HG02623 (cell line): ENCODE measurements around the gene CENPB.

Source experiments
- ATAC-seq: cut with Tn5 transposase; IDR thresholded peaks from one replicate; pipeline ENCODE4 v1.9.1; 2021; ENCODE audit warnings: moderate library complexity; ENCODE audit not compliant: unreplicated experiment

Gene CENPB

DNA sequence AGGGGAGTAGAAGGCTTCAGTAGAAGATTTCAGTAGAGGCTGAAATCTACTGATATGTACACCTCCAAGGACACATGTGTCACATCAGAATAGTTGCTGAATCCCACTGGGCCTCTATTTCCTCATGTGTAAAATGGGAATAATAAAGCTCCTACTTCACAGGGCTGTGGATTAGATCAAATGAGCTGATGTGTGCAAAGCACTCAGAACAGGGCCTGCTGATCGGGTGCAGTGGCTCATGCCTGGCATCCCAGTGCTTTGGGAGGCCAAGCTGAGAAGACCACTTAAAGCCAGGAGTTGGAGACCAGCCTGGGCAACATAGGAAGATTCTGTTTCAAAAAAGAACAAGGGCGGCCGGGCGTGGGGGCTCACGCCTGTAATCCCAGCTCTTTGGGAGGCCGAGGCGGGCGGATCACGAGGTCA lies 25.7 kb upstream of the CENPB start:
- ATAC-seq, result no peak

DNA sequence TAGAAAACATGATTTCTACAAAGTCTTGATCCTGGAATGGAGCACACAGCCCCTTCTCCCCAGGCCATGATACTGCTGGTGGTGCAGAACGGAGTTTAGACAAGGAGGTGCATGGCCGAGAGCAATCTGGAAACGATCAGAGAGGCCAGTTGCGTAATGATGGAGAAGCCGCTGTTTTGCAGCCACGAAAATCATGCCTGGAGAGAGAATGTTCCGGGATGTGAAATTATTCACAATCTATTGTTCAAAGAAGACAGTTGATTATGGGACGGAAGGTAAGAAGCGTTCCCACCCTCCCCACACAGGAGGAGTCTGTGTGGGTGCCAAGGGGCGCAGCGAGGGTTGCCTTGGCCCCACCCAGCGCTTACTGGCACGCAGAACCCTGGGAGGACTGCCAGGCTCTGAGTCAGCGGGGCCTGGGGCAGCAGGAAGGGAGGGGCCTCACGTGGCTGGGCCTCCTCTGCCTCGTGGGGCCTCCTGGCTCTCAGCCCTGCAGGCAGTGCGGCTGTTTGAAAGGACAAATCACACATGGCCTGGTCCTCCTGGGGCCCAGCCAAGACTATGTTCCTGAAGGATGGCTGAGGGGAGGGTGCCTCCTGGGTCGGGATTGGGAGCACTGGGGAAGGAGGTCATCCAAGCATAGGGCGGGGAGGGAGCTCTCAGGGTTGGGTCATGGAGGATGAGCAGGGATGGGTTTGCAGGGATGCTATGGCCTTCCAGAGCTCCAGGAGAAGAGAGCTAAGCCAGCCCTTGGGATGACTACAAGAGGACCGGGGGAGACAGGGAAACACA lies 25.1 kb upstream of the CENPB start:
- no peak for ATAC-seq

DNA sequence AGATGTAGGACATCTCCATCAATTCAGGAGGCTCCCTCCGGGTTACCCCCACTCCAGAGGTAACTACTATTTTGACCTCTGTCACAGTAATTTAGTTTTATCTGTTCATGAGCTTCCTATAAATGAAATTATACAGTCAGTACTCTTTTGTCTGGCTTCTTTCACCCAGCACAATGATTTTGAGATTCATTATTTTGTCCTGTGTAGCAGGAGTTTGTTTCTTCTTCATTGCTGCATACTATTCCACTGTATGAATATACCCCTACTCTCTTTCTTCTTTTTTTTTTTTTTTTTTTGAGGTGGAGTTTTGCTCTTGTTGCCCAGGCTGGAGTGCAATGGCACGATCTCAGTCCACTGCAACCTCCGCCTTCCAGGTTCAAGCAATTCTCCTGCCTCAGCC lies 22.0 kb upstream of the CENPB start:
- no peak for ATAC-seq

DNA sequence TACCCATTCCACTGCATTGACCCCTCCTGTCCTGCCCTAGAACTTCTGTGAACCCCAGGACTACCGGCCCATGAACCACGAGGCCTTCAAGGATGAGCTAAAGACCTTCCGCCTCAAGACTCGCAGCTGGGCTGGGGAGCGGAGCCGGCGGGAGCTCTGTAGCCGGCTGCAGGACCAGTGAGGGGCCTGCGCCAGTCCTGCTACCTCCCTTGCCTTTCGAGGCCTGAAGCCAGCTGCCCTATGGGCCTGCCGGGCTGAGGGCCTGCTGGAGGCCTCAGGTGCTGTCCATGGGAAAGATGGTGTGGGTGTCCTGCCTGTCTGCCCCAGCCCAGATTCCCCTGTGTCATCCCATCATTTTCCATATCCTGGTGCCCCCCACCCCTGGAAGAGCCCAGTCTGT lies 18.2 kb upstream of the CENPB start:
- no peak for ATAC-seq

DNA sequence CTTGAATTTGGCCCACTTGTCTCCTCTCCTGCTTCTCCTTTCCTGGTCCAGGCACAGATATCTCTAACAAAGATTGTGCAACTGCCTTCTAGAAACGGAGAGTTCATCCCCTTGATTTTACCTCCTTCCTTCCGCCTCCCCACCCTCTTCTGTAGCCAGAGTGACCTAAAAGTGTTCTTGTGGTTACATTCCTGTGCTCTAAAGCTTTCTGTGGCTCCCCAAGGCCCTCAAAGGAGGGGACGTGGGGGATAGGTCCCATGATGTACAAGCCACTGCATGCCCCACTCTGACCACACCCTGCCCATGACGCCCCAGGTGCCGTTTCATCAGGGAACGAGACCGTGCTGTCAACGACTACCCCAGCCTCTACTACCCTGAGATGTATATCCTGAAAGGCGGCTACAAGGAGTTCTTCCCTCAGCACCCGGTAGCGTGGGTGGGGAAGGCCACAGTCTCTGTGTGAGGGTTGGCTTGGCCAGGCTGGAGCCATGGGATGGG lies 17.8 kb upstream of the CENPB start:
- no peak for ATAC-seq

DNA sequence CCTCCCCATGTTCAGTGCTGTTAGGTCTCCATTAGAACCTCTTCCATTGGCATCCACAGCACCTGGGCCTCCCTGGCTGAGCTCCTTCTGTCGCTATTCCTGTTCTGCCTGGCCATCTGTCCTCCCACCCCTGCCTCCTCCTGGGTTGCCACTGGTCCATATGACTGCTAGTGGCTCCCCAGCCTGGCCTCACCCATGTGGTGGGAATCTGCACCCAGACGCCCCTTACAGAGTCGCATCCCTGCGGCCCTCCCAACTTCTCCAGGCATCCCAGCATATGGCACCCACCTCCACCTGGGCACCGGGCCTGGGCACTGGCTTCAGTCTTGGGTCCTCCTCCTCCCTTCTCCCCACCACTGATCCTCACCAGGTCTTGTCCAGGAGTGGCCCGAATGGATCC lies 17.3 kb upstream of the CENPB start:
- no peak for ATAC-seq

DNA sequence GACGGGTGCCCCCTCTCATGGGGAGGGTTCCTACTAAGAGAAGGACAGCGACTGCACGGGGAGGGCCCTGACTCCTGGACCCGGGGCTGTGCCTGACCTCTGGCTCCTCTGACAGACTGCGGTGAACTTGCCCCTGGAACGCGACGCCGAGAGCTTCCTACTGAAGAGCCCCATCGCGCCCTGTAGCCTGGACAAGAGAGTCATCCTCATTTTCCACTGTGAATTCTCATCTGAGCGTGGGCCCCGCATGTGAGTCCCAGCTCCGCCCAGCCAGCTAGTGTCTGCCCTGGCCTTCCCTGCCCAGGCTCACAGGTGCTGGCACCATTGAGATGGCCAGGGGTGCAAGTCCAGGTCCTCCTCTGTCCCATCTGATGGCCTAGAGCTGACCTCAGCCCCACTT lies 16.7 kb upstream of the CENPB start:
- no peak for ATAC-seq

DNA sequence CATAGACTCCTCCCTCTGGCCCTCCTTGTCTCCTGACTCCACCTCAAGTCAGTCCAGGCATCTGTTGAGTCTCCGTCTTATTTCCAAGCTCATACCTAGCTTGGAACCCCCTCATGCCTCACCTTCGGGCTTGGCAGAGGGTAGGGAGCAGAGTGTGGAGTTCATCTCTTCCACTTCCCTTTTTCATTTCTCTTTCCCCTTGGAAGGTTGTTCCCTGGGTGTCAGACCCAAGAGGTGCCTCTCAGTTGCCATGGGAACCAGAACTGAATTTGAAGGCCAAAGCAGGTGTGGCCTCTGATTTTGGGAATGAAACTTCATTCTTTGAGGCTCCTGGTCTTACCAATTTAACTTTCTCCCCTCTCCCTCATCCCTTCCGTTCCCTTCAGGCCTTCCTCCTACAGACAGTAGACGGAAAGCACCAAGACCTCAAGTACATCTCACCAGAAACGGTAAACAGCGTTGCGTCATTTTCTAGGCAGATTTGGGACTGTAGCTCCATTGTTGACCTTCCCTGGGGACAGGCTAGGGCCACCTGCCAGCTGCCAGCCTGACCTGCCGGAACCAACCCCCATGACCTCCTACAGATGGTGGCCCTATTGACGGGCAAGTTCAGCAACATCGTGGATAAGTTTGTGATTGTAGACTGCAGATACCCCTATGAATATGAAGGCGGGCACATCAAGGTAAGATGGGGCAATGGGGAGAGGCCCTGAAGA lies 16.1 kb upstream of the CENPB start:
- no peak for ATAC-seq

DNA sequence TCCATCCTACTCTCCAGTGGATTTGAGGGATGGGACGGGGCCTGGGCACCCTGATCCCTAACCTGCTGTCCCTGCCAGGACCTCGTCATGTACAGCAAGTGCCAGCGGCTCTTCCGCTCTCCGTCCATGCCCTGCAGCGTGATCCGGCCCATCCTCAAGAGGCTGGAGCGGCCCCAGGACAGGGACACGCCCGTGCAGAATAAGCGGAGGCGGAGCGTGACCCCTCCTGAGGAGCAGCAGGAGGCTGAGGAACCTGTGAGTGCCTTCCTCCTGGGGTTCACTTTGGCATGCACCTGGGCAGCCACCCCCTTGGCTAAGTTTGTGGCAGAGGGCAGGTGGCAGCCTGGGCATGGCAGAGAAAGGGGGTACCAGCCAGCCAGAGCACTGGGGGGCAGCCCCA lies 15.3 kb upstream of the CENPB start:
- ATAC-seq, result no peak

DNA sequence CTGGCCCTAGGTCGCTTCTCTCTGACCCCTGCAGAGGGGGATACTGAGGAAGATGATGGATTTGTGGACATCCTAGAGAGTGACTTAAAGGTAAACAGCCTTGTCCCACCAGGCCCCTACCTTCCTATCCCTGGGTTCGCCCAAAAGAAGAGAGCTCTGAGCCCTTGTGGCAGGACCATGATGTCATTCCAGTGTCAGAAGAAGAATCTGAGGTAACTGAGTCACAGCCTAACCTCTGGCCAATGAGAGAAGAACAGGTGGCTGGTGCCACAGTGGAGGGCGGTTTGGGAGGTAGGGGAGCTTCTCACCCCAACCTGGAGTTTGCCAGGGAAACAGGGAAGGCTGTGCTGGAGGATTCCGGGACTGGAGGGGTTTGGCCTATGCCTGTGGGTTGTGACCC lies 14.8 kb upstream of the CENPB start:
- ATAC-seq, result no peak

DNA sequence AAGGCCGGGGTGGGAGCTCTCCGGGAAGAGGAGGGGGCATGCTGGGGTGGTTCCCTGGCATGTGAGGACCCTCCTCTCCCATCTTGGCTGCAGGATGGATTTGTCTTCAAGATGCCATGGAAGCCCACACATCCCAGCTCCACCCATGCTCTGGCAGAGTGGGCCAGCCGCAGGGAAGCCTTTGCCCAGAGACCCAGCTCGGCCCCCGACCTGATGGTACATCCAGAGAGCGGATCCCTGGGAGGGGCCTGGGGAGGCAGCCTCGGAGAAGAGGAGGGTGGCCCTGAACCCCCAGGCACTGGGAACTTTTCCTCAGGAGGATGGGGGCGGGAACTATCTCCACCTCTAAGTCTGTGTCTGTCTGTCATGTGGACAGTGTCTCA lies 14.3 kb upstream of the CENPB start:
- ATAC-seq, result no peak

DNA sequence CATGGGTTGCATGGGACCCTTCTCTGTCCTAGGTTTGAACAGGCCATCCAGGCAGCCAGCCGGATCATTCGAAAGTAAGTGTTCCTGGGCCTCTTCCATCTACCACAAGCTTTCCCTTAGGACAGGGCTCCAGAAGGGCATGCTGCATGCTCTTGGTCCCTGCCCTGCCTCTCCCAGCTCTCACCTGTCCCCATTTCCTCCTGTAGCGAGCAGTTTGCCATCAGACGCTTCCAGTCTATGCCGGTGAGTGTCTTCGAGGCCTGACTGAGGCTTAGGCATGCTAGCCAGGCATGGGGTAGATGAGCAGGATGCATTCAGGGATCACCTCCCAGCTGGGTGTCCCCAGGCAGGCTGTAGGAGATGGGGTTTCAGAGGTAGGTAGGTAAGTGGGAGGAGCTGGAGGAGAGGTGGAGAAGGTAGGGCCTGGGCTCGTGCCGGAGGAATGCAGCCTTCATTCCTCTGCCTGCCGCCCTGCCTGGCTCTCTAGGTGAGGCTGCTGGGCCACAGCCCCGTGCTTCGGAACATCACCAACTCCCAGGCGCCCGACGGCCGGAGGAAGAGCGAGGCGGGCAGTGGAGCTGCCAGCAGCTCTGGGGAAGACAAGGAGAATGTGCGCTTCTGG lies 13.8 kb upstream of the CENPB start:
- ATAC-seq, result no peak

DNA sequence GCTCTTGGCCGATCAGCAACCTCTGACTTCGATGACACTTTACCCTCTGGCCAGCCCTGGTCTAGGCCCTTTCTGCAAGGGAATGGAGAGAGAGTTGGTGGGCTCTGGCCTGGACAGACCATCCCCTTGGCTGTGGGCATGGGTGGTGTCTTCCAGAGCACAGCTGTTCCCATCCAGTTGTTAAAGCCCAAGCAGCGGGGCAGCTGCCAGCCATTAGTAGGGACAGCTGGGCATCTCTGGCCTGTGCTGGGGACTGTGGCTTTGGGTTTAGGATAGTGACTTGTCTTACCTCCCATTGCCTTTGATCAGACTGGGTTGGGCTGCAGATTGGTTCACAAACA lies 12.3 kb upstream of the CENPB start:
- no peak for ATAC-seq

DNA sequence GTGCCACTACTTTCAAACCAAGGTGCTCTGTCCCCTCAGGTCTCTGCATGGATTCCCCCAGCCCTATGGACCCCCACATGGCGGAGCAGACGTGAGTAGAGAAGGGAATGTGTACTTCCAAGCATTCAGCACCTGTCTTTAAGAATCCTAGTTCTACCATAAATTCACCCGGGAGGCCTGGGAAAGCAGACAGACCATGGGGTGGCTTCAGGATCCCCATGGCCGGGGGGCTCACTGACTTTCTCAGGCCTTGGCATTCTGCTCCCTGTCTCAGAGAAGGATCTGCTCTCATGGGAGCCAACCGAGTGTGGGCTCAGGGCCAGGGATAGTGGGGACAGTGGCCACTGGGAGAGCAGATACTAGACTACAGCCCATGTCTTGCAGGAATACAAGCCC lies 11.8 kb upstream of the CENPB start:
- ATAC-seq, result no peak

DNA sequence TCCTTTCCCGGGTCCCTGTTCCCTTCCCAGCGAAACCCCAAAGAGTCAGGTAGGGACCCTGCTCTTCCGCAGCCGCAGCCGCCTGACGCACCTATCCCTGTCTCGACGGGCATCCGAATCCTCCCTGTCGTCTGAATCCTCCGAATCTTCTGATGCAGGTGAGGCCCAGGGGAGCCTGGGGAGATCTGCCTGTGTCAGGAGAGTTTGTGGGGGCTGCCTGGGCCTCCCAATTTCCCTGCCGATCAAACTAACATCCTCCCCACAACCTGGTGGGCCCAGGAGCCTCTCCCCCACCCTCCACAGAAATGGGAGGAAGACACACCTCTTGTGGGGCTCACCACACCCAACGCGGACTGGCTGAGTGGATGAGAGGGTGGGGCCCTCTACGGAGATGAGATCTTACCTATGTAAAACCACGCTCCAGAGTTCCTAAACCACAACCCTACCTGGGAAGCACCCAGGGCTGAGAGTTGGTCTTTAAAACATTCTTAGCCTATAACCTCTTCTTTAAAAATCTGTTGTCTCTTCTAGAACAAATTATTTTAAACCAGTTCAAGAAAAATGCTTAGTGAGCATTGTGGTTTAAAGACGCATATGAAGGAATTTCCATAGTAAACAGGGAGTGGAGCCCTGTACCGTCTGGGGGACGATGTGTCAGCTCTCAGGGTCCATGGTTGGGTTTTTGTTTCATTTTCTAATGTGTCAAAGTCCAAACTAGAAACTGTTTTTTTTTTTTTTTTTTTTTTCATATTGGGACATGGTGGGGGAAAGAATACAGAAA lies 11.2 kb upstream of the CENPB start:
- ATAC-seq, result no peak

DNA sequence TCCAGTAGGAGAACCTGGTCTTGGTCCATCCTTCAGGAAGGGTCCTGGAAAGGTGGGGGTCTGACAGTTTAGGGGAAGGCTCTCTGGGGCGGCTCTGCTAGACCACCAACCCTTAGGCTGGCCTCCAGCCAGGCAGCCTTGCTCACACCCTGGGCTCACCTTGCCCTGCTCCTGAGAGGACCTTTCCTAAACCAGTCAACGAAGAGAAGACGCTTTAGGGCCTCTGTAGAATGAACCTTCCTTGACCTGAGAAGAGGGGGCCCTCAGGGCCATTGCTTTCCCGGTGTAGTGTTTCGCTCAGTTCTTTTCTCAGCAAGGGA lies 10.6 kb upstream of the CENPB start:
- no peak for ATAC-seq

DNA sequence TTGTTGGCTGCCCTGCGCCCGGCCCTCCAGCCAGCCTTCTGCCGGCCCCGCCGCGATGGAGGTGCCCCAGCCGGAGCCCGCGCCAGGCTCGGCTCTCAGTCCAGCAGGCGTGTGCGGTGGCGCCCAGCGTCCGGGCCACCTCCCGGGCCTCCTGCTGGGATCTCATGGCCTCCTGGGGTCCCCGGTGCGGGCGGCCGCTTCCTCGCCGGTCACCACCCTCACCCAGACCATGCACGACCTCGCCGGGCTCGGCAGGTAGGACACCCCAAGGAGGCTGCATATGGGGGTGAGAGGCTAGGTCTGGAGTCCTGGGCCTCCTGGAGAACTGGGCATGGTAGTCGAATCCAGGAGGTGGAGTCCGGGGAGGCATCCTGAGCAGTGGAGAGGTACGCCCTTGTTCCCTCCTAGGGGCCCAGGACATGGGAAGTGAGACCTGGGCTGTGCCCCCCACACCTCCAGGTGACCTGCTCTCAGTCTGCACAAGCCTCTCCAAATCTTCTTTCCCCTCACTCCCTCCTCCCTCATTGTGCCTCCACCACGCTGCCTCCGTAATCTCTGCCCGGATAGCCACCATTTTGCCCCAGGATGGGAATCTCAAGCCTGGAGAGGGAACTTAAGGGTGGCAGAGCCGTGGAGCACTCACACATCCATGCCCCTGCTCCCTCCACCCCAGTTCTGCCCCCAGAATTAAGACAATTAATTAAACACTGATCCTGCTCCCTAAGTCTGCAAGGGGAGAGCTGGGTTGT lies 10.1 kb upstream of the CENPB start:
- ATAC-seq, result no peak

DNA sequence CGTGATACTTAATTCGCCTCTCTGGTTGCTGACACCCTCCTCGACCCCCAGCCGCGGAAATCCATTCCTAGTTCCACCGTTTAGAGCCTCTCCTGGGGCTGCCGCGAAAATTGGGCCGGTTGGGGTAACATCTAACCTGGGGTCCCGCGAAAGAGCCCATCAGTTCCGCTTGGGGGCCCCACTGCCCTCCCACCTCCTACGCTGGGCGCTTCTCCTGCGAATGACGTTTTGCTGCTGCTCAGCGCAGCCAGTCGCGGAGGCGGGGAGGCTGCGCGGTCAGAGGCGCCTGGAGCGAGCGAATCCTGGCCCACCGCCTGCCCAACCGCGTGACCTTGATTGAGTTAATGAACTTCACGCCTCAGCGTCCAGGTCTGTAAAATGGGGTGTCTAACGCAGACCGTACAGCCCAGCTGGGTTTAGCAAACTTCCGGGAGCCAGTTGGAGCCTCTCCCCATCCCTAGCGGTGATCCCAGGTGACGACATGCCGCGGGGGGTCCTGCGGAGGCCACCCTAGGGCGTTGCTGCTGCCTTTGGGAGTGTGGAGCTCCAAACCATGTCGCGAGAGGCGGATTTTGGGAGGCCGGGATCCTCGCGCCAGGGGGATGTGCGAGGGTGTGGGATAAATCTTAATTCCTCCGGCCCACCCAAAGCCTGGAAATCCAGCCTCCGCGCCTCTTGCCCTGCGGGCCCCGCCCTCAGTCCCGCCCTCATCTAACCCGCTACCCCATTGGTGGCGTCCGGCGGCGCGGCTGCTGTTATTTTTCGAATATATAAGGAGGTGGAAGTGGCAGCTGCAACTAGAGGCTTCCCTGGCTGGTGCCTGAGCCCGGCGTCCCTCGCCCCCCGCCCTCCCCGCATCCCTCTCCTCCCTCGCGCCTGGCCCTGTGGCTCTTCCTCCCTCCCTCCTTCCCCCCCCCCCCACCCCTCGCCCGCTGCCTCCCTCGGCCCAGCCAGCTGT lies 9.2 kb upstream of the CENPB start, which contains the start of gene CDC25B:
CDC25B (plus strand) TSS at position 800 of the 958 bp plus-strand sequence. CDS start 222 bp downstream, outside the sequence.
- ATAC-seq, result peak; percentile 74

DNA sequence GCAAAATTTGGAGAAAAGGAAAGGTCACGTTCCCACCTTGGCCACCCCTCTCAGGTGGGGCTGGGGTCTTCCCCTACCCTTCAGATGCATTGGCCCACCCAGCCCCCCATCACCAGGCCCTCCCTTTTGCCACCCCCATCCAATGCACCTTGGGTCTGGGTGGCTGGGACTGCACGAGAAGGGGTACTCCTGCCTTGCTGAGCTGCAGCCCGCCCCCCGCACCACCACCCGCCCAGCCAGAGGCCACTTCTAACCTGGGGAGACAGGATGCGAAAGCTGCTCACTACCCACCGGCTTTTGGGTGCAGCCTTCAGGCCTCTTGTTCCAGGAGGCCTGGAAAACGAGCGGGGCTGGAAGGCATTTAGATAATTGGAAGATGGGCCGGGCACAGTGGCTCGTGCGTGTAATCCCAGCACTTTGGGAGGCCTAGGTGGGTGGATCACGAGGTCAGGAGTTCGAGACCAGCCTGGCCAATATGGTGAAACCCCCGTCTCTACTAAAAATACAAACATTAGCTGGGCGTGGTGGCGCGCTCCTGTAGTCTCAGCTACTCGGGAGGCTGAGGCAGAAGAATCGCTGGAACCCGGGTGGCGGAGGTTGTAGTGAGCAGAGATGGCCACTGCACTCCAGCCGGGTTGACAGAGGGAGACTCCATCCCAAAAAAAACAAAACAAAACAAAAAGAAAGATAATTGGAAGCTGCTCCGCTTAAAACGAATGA lies 8.3 kb upstream of the CENPB start:
- no peak for ATAC-seq
